Bronchial epithelial cell (primary cell): ENCODE measurements around the gene DCDC1. TPM values are rescaled to one million over a fixed set of nuclear protein-coding genes. Genes with fewer than 3 reads are reported as not detected.

ENCODE experiments used
- DNase-seq: peaks from one replicate; pipeline ENCODE4 v3.0.0-alpha.2; 2010; ENCODE audit warnings: low read depth
- FAIRE-seq: peaks from 2 replicates; lab custom pipeline; 2011; peaks lifted over from hg19 to GRCh38; lab: Jason Lieb, UNC
- H3K27me3 ChIP-seq: 2 replicates; pipeline ENCODE4 v1.5.1; 2011; ENCODE audit warnings: low read length; ENCODE audit not compliant: control insufficient read depth, insufficient read depth
- H3K36me3 ChIP-seq: 2 replicates; pipeline ENCODE4 v1.5.1; 2011; ENCODE audit warnings: low read length; ENCODE audit not compliant: control insufficient read depth, insufficient read depth
- H3K4me3 ChIP-seq: 2 replicates; pipeline ENCODE4 v1.5.1; 2011; ENCODE audit warnings: mild to moderate bottlenecking, low read depth, low read length, control low read depth
- total RNA-seq: library from RNA; depleted of rRNA; stranded (reverse); fragments of >200 nt; gene quantifications from 2 replicates; pipeline ENCODE4 v1.2.1, GENCODE V29; 2014
- TF ChIP-seq, protein P1 (sequence below): IDR thresholded peaks from 2 replicates; pipeline ENCODE4 v1.5.1; 2011; ENCODE audit warnings: mild to moderate bottlenecking, moderate library complexity, low read length, control low read depth, inconsistent platforms; ENCODE audit not compliant: insufficient read depth, severe bottlenecking

The DCDC1 gene
- total RNA-seq, 1 donor from 2014 or later = not detected

DNA sequence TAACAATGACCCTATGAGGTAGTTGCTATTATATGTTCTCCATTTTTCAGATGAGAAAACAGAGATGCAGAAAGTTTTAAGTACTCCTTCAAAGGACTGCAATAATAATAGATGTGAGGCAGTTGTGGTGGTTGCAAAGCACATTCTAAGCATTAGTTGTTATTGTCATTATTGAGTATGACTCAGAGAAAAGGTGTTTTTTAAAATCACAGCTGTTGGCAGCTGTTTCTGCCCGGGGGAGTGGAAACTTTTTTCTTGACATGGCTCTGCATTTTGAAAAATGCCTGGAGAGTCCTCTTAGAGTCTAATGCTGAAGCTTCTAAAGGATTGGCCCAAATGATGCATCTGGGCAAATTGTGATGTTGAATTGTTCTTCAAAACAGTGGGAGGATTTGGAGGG, 538.9 kb downstream of the DCDC1 start:
- Histone ChIP-seq H3K4me3 (no peak overlapping the region), H3K27me3 (no peaks in the 10 kb centered on the region), H3K36me3 (no peaks in the 10 kb centered on the region)
- no peak for FAIRE-seq
- TF ChIP-seq, protein P1, sequence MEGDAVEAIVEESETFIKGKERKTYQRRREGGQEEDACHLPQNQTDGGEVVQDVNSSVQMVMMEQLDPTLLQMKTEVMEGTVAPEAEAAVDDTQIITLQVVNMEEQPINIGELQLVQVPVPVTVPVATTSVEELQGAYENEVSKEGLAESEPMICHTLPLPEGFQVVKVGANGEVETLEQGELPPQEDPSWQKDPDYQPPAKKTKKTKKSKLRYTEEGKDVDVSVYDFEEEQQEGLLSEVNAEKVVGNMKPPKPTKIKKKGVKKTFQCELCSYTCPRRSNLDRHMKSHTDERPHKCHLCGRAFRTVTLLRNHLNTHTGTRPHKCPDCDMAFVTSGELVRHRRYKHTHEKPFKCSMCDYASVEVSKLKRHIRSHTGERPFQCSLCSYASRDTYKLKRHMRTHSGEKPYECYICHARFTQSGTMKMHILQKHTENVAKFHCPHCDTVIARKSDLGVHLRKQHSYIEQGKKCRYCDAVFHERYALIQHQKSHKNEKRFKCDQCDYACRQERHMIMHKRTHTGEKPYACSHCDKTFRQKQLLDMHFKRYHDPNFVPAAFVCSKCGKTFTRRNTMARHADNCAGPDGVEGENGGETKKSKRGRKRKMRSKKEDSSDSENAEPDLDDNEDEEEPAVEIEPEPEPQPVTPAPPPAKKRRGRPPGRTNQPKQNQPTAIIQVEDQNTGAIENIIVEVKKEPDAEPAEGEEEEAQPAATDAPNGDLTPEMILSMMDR = no peak
- DNase-seq = no peak

DNA sequence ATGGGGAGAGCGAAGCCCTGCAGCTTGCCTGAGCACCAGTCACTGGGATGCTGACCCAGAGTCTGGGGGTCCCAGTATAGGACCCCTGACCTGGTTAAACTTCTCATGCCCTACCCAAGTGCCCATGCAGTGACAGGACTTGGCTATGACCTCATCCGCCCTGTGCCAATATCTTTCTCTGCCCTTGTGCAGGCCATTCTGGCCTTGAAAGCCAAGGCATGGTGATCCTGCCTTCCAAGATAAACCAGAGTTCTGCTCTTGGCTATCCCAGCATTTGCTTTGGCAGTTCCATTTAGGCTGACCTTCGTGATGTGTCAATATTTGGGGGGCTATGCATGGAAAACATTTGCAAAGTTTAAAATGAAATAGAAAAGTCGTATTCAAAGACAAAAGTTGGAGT, 542.6 kb downstream of the DCDC1 start:
- TF ChIP-seq, protein P1 = no peak
- peak; percentile 7 for FAIRE-seq
- H3K36me3 ChIP-seq = no peaks in the 10 kb centered on the region
- DNase-seq = no peak
- no peak overlapping the region for H3K4me3 ChIP-seq
- no peaks in the 10 kb centered on the region for H3K27me3 ChIP-seq

DNA sequence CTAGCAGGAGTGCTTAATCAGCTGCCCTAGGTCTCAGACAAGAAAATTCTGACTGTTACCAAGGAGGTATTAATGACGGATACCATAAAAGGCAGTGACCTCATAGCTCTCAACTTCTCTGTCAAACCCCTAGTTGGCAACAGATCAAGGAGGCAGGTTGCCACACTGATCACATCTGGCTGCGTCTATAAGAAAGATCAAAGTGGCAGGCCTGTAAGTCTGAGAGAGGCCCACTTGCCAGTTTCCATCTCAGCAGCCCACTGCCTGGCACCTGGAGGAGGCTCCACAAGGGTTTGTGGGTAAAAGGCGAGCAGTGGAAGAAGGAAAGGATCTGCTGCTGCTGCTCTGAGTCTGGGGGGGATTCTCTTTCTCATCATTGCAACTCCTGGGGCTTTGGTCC, 543.8 kb downstream of the DCDC1 start:
- Histone ChIP-seq H3K4me3 (no peak overlapping the region), H3K27me3 (no peaks in the 10 kb centered on the region), H3K36me3 (no peaks in the 10 kb centered on the region)
- FAIRE-seq (no peak), DNase-seq (no peak)
- TF ChIP-seq, protein P1 = no peak

DNA sequence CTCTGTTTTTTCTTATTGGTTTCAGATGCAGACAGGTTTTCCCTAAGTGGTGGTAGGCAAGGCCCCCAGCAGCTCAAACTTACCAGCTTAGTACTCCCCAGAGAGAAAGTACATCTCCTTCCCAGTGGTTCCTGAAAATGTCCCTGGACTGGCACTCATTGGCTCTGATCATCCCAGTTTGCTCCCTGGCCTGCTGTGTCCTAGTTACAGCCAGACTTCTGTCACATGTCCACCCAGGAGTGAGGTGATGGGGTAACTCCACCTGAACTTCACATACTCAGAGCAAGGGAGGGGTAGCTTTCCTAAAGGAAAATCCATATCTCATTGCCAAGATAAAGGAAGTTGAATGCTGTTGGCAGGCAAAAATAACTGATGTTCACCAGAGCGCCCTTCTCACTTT, 546.4 kb downstream of the DCDC1 start:
- DNase-seq (no peak), FAIRE-seq (no peak)
- no peaks in the 10 kb centered on the region for H3K27me3 ChIP-seq
- H3K4me3 ChIP-seq = no peak overlapping the region
- no peaks in the 10 kb centered on the region for H3K36me3 ChIP-seq
- TF ChIP-seq, protein P1 = no peak

DNA sequence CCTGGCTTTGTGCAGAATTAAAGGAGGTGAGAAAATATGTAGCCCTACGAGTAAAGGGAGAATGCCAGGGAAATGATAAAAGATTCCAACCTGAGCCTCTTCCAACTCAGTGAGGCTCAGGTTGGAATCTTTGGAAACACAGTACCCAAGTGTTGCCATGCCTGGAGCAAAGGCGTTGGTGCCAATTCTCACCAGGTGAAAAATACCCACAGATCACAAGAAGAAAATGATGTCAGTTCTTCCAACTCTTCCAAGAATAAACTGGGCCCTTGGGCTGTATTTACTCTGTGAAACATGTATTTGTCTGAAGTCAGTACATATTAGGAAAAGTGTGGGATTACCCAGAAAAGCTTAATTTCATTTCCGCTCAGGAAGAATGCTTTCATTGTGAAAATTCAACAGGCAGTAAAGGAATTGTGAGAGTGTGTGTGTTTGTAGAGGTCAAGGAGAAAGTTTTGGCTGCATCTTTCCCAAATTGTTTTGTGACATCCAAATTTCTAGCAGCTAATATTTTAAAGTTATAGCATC, 548.0 kb downstream of the DCDC1 start:
- no peak for DNase-seq
- no peak overlapping the region for H3K4me3 ChIP-seq
- FAIRE-seq = no peak
- TF ChIP-seq, protein P1 = no peak
- H3K27me3 ChIP-seq = no peaks in the 10 kb centered on the region
- no peaks in the 10 kb centered on the region for H3K36me3 ChIP-seq

DNA sequence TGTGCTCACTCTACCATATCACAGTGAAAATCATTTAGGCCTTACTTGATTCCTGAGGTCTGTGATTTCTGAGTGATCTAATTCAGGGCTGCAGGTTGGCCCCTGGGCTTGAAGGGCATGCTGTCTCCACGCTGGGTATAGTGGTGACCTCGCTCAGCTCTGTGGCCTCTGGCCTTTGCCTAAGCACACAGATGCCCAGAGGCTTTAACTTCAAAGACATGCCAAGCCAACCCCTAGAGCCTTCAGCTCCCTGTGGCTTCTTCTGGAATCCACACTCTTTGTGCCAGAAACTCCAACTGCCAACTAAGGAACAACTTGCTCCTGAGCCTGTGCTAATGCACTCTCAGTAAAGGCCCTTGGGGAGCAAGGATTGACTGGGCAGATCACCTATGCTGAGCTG, 550.8 kb downstream of the DCDC1 start:
- Histone ChIP-seq H3K27me3 (no peaks in the 10 kb centered on the region), H3K4me3 (no peak overlapping the region), H3K36me3 (no peaks in the 10 kb centered on the region)
- DNase-seq (no peak), FAIRE-seq (no peak)
- TF ChIP-seq, protein P1 = no peak
